ENCODE data around the gene IL1R2. TPM values are rescaled to one million over a fixed set of nuclear protein-coding genes. Genes with fewer than 3 reads are reported as not detected.

IL1R2 gene
- total RNA-seq, 1 donor = 0.36 TPM

GRCh38 chr2:102075479-102075878 lies 83.7 kb downstream of the IL1R2 start:
- H3K36me3 ChIP-seq (ENCODE audit: insufficient read depth, low read length) = no peaks in the 10 kb centered on the region
- no peak for DNase-seq (ENCODE audit: insufficient read length, low spot score, missing footprints)
- peaks cover 3% of the 10 kb centered on the region for H3K4me1 ChIP-seq (ENCODE audit: insufficient read depth, low read length)
- no peak overlapping the region for H3K4me2 ChIP-seq (ENCODE audit: insufficient read depth, low read length)
- TF ChIP-seq, protein P1, sequence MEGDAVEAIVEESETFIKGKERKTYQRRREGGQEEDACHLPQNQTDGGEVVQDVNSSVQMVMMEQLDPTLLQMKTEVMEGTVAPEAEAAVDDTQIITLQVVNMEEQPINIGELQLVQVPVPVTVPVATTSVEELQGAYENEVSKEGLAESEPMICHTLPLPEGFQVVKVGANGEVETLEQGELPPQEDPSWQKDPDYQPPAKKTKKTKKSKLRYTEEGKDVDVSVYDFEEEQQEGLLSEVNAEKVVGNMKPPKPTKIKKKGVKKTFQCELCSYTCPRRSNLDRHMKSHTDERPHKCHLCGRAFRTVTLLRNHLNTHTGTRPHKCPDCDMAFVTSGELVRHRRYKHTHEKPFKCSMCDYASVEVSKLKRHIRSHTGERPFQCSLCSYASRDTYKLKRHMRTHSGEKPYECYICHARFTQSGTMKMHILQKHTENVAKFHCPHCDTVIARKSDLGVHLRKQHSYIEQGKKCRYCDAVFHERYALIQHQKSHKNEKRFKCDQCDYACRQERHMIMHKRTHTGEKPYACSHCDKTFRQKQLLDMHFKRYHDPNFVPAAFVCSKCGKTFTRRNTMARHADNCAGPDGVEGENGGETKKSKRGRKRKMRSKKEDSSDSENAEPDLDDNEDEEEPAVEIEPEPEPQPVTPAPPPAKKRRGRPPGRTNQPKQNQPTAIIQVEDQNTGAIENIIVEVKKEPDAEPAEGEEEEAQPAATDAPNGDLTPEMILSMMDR (IDR thresholded peaks at IDR 0.05; ENCODE audit: extremely low read depth, low read depth, low read length) = no peak
- no peaks in the 10 kb centered on the region for H3K79me2 ChIP-seq (ENCODE audit: insufficient read depth, low read length)
- no peaks in the 10 kb centered on the region for H3K9me3 ChIP-seq (ENCODE audit: low read depth, low read length)
- H3K27me3 ChIP-seq (ENCODE audit: insufficient read depth, low read length) = no peaks in the 10 kb centered on the region
- no peaks in the 10 kb centered on the region for H4K20me1 ChIP-seq (ENCODE audit: insufficient read depth, low read length)
- H3K27ac ChIP-seq (ENCODE audit: low read depth, low read length) = no peak overlapping the region
- no peak overlapping the region for H3K4me3 ChIP-seq (ENCODE audit: insufficient read depth, low read length)
- H2AFZ ChIP-seq (ENCODE audit: low read length) = no peak overlapping the region

- Histone ChIP-seq H3K4me1 (ENCODE audit: insufficient read depth, low read length) (no peaks in the 10 kb centered on the region), H3K27ac (ENCODE audit: low read depth, low read length) (no peak overlapping the region), H3K79me2 (ENCODE audit: insufficient read depth, low read length) (no peaks in the 10 kb centered on the region), H3K4me2 (ENCODE audit: insufficient read depth, low read length) (no peak overlapping the region), H2AFZ (ENCODE audit: low read length) (no peak overlapping the region), H3K27me3 (ENCODE audit: insufficient read depth, low read length) (no peaks in the 10 kb centered on the region), H3K9me3 (ENCODE audit: low read depth, low read length) (no peaks in the 10 kb centered on the region), H3K4me3 (ENCODE audit: insufficient read depth, low read length) (no peak overlapping the region), H3K36me3 (ENCODE audit: insufficient read depth, low read length) (no peaks in the 10 kb centered on the region), H4K20me1 (ENCODE audit: insufficient read depth, low read length) (no peaks in the 10 kb centered on the region)
- TF ChIP-seq, protein P1 (IDR thresholded peaks at IDR 0.05; ENCODE audit: extremely low read depth, low read depth, low read length) = no peak
- DNase-seq (ENCODE audit: insufficient read length, low spot score, missing footprints) = no peak
These were observed 84.8 kb downstream of the IL1R2 start for GRCh38 chr2:102076512-102076911.

Other genes starting within 250 kb of the IL1R2 start
- 89.8 and 116 TPM in 2 replicates for gene IL1R1, start 150.8 kb downstream of the IL1R2 start, total RNA-seq
- 0.72 and 1.2 TPM in 2 replicates for gene IL1RL2, start 195.1 kb downstream of the IL1R2 start, total RNA-seq